Measurements from ENCODE around the gene INO80E.

Gene INO80E

DNA sequence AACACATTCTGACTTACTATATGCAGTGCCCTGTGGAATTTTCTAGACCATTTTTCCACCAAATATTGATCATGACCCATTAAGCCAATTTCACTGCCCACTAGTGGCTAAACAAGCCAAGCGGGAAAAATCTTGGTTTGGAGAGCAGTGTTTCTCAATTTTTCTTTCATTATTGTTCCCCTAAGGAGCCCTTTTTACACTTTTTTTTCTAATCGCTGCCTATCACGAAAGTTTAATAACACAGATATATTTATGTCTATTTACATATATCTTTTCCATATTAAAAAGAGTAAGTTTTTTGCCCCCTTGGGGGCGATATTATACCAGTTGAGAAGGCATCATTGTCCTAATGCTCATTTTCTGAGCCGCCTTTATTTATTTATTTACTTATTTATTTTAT is 45.8 kb downstream of the INO80E start:
- Histone ChIP-seq H3F3A (ENCODE audit: insufficient read depth, low read length) (no peaks in the 10 kb centered on the region), H3K9ac (ENCODE audit: low read length) (no peak overlapping the region), H3K27me3 (replicated peaks; ENCODE audit: insufficient read depth, low read length) (no peaks in the 10 kb centered on the region), H3K9me3 (replicated peaks; ENCODE audit: insufficient read depth, low read length) (no peaks in the 10 kb centered on the region), H3K36me3 (replicated peaks; ENCODE audit: insufficient read depth, low read length) (no peaks in the 10 kb centered on the region), H3K4me1 (ENCODE audit: low read length) (no peaks in the 10 kb centered on the region), H3K4me3 (ENCODE audit: low read length) (no peak overlapping the region), H3K27ac (ENCODE audit: low read length) (no peak overlapping the region), H3K4me2 (ENCODE audit: low read depth, low read length) (no peak overlapping the region), H2AFZ (ENCODE audit: low read length) (no peak overlapping the region), H3K79me2 (ENCODE audit: low read length) (no peaks in the 10 kb centered on the region), H3K9me2 (replicated peaks; ENCODE audit: insufficient read depth, low read length) (no peaks in the 10 kb centered on the region), H4K20me1 (ENCODE audit: insufficient read depth, low read length) (no peaks in the 10 kb centered on the region)
- TF ChIP-seq, protein P1, sequence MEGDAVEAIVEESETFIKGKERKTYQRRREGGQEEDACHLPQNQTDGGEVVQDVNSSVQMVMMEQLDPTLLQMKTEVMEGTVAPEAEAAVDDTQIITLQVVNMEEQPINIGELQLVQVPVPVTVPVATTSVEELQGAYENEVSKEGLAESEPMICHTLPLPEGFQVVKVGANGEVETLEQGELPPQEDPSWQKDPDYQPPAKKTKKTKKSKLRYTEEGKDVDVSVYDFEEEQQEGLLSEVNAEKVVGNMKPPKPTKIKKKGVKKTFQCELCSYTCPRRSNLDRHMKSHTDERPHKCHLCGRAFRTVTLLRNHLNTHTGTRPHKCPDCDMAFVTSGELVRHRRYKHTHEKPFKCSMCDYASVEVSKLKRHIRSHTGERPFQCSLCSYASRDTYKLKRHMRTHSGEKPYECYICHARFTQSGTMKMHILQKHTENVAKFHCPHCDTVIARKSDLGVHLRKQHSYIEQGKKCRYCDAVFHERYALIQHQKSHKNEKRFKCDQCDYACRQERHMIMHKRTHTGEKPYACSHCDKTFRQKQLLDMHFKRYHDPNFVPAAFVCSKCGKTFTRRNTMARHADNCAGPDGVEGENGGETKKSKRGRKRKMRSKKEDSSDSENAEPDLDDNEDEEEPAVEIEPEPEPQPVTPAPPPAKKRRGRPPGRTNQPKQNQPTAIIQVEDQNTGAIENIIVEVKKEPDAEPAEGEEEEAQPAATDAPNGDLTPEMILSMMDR (IDR thresholded peaks at IDR 0.05; ENCODE audit: low read length) = peak; percentile 32
- no peak for TF ChIP-seq EZH2phosphoT487 (IDR thresholded peaks at IDR 0.05; ENCODE audit: low read length)
- peak; percentile 49 for DNase-seq

GRCh38 chr16:30046178-30046577 is 50.1 kb downstream of the INO80E start:
- H3K4me1 ChIP-seq (ENCODE audit: low read length) = no peaks in the 10 kb centered on the region
- H3K36me3 ChIP-seq (replicated peaks; ENCODE audit: insufficient read depth, low read length) = no peaks in the 10 kb centered on the region
- no peak for DNase-seq
- H3K79me2 ChIP-seq (ENCODE audit: low read length) = no peaks in the 10 kb centered on the region
- H3K9me2 ChIP-seq (replicated peaks; ENCODE audit: insufficient read depth, low read length) = no peaks in the 10 kb centered on the region
- H3K4me3 ChIP-seq (ENCODE audit: low read length) = no peak overlapping the region
- H3K9me3 ChIP-seq (replicated peaks; ENCODE audit: insufficient read depth, low read length) = no peaks in the 10 kb centered on the region
- no peaks in the 10 kb centered on the region for H3F3A ChIP-seq (ENCODE audit: insufficient read depth, low read length)
- TF ChIP-seq, protein P1 (IDR thresholded peaks at IDR 0.05; ENCODE audit: low read length) = no peak
- TF ChIP-seq EZH2phosphoT487 (IDR thresholded peaks at IDR 0.05; ENCODE audit: low read length) (no peak), EZH2 (optimal IDR thresholded peaks at IDR 0.05; ENCODE audit: low read depth, low read length) (no peak)
- no peaks in the 10 kb centered on the region for H4K20me1 ChIP-seq (ENCODE audit: insufficient read depth, low read length)
- no peak overlapping the region for H3K4me2 ChIP-seq (ENCODE audit: low read depth, low read length)
- H3K27ac ChIP-seq (ENCODE audit: low read length) = no peak overlapping the region
- no peak overlapping the region for H3K9ac ChIP-seq (ENCODE audit: low read length)
- H3K27me3 ChIP-seq (replicated peaks; ENCODE audit: insufficient read depth, low read length) = no peaks in the 10 kb centered on the region
- no peak overlapping the region for H2AFZ ChIP-seq (ENCODE audit: low read length)

DNA sequence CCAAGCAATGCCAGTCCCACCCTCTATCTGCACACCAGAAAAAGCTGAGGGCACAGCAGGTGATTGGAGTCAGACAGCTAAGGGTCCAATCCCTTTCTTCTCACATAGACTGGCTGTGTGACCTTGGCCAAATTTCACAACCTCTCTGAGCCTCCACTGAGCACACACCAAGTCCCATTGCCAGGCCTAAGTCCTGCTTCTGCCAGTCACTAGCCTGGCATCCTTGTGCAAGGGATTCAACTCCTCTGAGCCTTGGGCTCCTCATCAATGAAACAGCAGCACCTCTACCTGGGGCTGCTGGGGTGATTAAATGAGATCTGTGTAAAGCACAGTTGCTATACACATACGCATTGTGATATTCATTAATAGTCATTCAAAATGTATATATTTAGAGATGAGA is 50.5 kb downstream of the INO80E start:
- TF ChIP-seq, protein P1 (IDR thresholded peaks at IDR 0.05; ENCODE audit: low read length) = no peak
- TF ChIP-seq EZH2 (optimal IDR thresholded peaks at IDR 0.05; ENCODE audit: low read depth, low read length) (no peak), EZH2phosphoT487 (IDR thresholded peaks at IDR 0.05; ENCODE audit: low read length) (no peak)
- Histone ChIP-seq H3K9me3 (replicated peaks; ENCODE audit: insufficient read depth, low read length) (no peaks in the 10 kb centered on the region), H2AFZ (ENCODE audit: low read length) (no peak overlapping the region), H3K36me3 (replicated peaks; ENCODE audit: insufficient read depth, low read length) (no peaks in the 10 kb centered on the region), H3K9me2 (replicated peaks; ENCODE audit: insufficient read depth, low read length) (no peaks in the 10 kb centered on the region), H3K79me2 (ENCODE audit: low read length) (no peaks in the 10 kb centered on the region), H4K20me1 (ENCODE audit: insufficient read depth, low read length) (no peaks in the 10 kb centered on the region), H3K27me3 (replicated peaks; ENCODE audit: insufficient read depth, low read length) (no peaks in the 10 kb centered on the region), H3K4me3 (ENCODE audit: low read length) (no peak overlapping the region), H3K9ac (ENCODE audit: low read length) (no peak overlapping the region), H3F3A (ENCODE audit: insufficient read depth, low read length) (no peaks in the 10 kb centered on the region), H3K4me2 (ENCODE audit: low read depth, low read length) (no peak overlapping the region), H3K4me1 (ENCODE audit: low read length) (no peaks in the 10 kb centered on the region), H3K27ac (ENCODE audit: low read length) (no peak overlapping the region)
- DNase-seq = no peak
